Putamen (tissue), 1 donor: Measurements from ENCODE around the gene AGMO.

Source experiments
- DNase-seq: peaks from one replicate; pipeline ENCODE4 v3.0.0-alpha.2; 2016; ENCODE audit warnings: low spot score

The AGMO gene

GRCh38 chr7:15397159-15397550 is 164.7 kb downstream of the AGMO start:
- no peak for DNase-seq

DNA sequence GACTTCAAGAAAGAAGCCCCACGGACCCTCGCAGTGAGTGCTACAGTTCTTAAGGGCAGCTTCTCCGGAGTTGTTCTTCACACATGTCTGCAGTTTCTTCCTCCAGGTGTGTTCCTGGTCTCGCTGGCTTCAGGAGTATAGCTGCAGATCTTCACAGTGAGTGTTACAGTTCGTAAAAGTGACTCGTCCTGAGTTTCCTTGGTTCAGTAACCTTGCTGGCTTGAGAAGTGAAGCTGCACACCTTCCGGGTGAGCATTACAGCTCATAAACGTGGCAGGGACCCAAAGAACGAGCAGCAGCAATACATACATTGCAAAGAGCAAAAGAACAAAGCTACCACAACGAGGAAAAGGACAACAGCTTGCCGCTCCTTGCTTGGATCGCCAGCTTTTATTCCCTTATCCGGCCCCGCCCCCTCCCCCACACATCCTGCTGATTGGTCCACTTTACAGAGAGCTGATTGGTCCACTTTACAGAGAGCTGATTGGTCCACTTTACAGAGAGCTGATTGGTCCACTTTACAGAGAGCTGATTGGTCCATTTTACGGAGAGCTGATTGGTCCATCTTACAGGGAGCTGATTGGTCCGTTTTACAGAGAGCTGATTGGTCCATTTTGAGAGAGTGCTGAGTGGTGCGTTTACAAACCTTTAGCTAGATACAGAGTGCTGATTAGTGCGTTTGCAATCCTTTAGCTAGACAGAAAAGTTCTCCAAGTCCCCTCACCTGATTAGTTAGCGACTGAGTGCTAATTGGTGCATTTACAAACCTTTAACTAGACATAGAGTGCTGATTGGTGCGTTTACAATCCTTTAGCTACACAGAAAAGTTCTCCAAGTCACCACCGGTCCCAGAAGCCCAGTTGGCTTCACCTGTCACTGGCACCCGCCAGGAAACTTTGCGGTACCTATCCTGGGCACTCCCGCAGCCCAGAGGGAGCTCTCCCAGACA is 165.3 kb downstream of the AGMO start:
- no peak for DNase-seq

DNA sequence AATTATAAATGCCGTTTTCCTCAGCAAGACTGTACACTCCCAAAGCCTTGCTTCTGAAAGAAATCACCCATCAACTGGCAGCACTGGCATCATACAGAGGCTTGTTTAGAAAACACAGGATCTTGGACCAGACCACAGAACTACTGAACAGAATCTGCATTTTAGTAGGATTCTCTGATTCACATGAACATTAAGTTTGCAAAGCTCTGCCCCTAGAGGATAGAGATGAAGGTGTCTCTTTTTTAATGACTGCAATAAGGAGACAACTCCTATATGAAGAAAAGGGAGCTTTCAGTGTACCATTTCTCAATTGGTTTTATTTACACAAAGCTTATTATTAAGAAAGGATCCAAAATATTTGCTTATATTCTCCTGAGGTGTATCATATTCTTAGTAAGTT is 172.7 kb downstream of the AGMO start:
- no peak for DNase-seq

DNA sequence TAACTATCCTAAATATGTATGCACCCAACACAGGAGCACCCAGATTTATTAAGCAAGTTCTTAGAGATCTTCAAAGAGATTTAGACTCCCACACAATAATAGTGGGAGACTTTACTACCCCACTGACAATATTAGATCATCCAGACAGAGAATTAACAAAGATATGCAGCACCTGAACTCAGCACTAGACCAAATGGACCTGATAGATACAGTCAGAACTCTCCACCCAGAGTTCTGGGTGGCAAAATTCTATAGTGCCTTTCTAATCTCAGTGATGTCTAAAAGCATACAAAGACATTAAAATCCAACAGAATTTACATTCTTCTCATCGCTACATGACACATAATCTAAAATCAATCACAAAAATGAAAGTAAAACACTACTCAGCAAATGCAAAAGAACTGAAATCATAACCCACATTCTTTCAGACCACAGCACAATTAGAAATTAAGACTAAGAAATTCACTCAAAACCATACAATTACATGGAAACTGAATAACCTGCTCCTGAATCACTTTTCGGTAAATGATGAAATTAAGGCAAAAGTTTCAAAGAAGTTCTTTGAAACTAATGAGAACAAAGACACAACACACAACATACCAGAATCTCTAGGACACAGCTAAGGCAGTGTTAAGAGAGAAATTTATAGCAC is 183.2 kb downstream of the AGMO start:
- DNase-seq: no peak

- DNase-seq: no peak
These were observed 185.2 kb downstream of the AGMO start for GRCh38 chr7:15376600-15376999.

DNA sequence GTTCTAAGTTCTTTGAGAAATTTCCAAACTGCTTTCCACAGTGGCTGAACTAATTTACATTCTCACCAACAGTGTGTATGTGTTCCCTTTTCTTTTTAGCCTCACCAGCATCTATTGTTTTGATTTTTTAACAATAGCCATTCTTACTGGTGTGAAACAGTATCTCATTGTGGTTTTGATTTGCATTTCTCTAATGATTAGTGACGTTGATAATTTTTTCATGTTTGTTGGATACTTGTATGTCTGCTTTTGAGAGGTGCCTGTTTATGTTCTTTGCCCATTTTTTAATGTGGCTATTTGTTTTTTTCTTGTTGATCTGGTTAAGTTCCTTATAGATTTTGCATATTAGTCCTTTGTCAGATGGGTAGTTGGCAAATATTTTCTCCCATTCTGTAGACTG is 191.4 kb downstream of the AGMO start:
- peak; percentile 37 for DNase-seq

DNA sequence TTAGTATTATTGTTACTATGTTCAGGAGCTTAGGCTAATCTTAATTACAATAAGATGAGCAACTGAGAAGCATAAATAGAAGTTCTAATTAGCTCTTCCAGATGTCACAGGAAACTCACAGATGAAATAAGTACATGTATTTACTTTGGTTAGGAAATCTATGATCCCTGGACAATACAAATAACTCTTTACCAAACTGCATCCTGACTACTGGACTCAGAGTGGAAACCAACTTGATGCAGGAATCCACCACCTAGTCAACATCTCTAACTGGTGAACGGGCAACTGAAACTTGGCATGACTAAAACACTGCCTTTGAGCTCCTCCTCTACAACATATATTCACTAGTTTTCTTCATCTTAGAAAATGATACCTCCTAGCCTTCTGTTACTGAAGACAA is 193.2 kb downstream of the AGMO start:
- no peak for DNase-seq

GRCh38 chr7:15367897-15368296 is 193.9 kb downstream of the AGMO start:
- no peak for DNase-seq

- no peak for DNase-seq
These were observed 203.7 kb downstream of the AGMO start for GRCh38 chr7:15358112-15358511.

DNA sequence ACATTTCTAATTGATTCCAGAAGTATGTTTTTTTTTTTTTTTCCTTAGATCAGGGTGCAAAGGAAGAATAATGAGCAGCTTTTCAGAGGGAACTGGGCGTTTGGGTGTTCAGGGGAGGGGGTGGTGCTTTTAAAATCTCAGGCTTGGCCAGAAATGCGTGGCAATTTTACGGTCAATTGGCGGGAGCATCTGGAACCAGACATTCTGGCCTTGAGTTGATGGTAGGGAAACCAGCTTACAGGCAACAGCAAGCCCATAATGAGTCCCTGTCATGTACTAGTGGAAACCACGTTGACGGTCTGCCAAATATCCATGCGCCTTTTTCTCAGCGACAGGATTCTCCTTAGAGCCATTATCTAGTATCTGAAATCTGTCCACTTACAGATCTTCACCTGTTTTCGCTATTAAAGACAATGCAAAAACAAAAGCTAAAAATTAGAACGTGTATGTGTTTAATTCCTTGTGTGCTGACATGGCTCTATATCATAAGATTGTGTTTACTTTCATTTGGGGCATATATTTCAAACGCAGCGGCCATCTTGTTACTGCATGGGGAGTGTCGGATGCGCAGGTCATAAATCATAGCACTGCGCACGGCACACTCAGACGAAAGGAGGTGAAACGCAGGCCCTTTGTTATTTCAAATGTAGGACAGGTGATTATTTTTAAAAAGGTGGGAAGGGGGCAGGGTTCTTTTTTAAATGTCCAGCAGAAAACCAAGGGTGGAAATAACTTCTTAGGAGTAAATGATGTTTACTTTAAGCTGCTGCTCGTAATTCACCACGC is 209.2 kb downstream of the AGMO start:
- DNase-seq: no peak

DNA sequence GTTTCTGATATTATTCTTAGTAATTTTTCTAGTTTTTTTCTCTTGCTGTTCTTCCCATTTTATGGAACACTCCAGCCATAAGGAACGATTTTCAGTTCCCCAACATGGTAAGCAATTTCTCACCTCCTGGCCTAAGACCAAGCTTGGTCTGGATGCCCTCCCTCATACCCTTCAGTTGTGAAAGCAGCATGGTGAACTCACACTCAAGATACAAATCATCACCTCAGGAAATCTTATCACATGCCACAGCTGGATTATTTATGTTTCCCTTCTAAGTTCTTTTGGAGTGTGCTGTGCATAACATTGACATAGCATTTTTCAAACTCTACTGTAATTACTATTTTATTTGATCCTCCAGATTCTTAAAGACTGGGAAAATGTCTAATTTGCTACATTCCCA is 216.6 kb downstream of the AGMO start:
- no peak for DNase-seq

DNA sequence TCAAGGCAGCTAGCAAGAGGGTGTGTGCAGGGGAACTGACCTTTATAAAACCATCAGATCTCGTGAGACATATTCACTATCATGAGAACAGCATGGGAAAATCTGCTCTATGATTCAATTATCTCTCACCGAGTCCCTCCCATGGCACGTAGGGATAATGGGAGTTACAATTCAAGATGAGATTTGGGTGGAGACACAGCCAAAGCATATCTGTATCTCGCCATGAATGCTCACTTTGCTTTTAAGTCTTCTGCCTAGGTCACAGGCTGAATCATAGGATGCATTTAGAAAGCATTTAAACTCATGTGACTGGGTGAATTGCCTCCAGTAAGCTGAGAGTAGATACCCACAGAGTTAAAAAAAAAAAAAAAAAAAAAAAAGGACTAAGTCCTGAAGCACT is 220.0 kb downstream of the AGMO start:
- DNase-seq: no peak

GRCh38 chr7:15336146-15336545 is 225.7 kb downstream of the AGMO start:
- DNase-seq: no peak

GRCh38 chr7:15335390-15335789 is 226.4 kb downstream of the AGMO start:
- DNase-seq: no peak

DNA sequence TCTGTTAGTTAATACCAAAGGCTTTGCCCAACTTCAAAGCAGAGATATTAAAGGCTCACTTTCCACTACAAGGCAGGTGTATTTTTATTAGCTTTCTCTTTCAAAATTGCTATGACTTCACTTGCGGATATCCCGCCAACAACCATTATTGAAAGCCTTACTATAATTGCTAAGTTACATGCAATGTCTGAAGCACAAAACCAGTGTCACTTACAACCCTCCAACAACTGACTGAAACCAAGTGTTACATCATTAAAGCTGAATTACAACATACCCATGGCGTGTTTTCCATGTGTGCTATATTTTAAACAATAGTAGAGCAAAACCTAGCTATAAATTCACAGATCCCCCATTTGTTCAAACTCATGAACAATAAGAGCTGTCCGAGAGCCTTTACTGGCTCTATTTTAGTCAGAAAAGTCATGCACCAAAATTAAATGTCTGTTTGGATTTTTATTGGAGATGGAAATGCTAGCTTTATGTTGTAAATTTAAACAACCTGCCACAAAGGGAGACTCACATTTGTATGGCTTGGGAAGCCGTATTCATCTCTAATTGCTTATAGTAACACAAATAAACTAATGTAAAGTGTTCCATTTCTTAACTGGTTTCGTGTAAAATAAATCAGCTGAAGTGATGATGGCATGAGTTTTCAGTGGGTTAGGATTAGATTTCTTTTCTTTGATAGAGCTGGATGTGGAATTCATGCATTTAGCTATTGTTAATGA is 227.1 kb downstream of the AGMO start:
- no peak for DNase-seq

DNA sequence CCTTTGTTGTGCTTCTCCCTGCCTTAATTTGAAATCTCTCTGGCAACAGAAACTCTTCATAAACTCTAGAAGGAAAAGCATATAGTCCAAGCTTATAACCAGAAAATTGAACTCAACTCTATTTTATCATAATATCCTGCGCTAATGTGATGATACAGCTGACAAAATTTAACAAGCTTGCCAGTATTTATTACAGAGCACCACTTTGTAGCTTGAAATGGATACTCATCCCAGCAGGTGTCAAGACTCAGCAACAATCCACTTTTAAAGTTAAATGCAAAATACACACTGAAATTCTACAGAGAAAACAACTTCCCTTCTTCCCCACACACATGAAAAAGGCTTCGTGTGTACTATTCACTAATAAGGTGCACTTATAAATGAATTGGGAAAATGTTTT is 228.9 kb downstream of the AGMO start:
- no peak for DNase-seq

- DNase-seq: no peak
These were observed 230.9 kb downstream of the AGMO start for GRCh38 chr7:15330943-15331342.

GRCh38 chr7:15327001-15327400 is 234.8 kb downstream of the AGMO start:
- no peak for DNase-seq

- DNase-seq: peak; percentile 21
These were observed 235.7 kb downstream of the AGMO start for GRCh38 chr7:15326044-15326644.

DNA sequence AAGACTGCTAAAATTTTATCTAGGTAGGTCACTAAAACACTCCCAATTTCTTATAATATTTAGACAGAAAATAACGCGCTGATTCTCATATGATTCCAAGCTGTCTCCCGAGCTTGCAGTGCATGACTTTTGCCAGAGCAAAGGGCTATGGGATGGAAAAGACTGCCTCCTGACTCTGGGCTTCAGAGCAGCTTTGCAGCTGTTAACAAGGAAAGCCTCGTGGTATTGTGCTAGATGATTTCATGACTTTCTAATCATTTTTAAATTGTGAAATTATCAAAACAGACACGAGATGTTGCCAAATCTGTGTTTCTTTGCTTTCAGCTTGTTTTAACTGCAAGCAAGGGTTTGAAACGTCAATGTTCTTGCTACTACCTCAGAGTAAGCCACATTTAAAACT is 238.3 kb downstream of the AGMO start:
- DNase-seq: no peak

DNA sequence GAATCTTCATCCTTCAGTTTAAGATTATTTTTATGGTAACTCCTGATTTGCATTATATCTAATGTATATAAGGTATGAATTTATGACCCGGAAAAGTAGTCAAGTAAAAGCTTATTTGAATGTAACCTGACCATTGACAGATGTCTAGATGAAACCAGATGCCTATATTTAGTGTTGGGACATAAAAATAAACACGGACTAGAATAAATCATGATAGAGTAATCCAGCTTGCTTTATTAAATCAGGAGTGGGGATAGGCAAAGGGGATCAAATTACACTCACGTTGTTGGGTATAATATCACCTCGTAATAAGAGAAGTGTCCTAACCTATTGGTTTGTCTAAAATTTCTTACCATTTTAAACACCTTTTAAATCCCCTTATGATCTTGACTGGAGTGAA is 244.6 kb downstream of the AGMO start:
- DNase-seq: no peak

GRCh38 chr7:15315678-15316077 is 246.1 kb downstream of the AGMO start:
- no peak for DNase-seq
